Spleen (tissue), 11 donors: ENCODE results near the gene DCLK2. TPM values are rescaled to one million over a fixed set of nuclear protein-coding genes. Genes with fewer than 3 reads are reported as not detected.
"Not testable (repeated sequence)": the region's sequence is repeated elsewhere in the genome, so short reads cannot be mapped to it uniquely, and the experiment has no call there.

Source experiments
- DNase-seq: peaks from one replicate; pipeline ENCODE4 v3.0.0-alpha.2; 2020
- H3K27ac ChIP-seq, 8 donors: fragments of 200-600 bp; sonication (generic) in 7 of 8; 1 replicate in 4 of 8; 2 replicates in 4 of 8; pipeline versions ENCODE4 v1.5.0 to v1.8.0; 2016 to 2021; ENCODE audit warnings: inconsistent platforms in 4 of 8, mild to moderate bottlenecking in 4 of 8, moderate library complexity in 1 of 8
- H3K27me3 ChIP-seq, 7 donors: fragments of 200-600 bp; sonication (generic) in 6 of 7; replicated peaks in 1 of 7; 1 replicate in 4 of 7; 2 replicates in 3 of 7; pipeline versions ENCODE4 v1.5.0 to v1.8.0; 2016 to 2021; ENCODE audit warnings: inconsistent platforms in 3 of 7, mild to moderate bottlenecking in 1 of 7
- H3K36me3 ChIP-seq, 6 donors: fragments of 200-600 bp; sonication (generic) in 5 of 6; 1 replicate in 4 of 6; 2 replicates in 2 of 6; pipeline versions ENCODE4 v1.5.0 to v1.8.0; 2016 to 2021; ENCODE audit warnings: inconsistent platforms in 2 of 6
- H3K4me1 ChIP-seq, 6 donors: fragments of 200-600 bp; sonication (generic) in 5 of 6; 1 replicate in 3 of 6; 2 replicates in 3 of 6; pipeline versions ENCODE4 v1.5.0 to v1.8.0; 2016 to 2021; ENCODE audit warnings: inconsistent platforms in 3 of 6
- H3K4me3 ChIP-seq, 8 donors: fragments of 200-600 bp; sonication (generic) in 7 of 8; 1 replicate in 4 of 8; 2 replicates in 4 of 8; pipeline versions ENCODE4 v1.5.0 to v1.8.0; 2016 to 2021; ENCODE audit warnings: inconsistent platforms in 4 of 8, mild to moderate bottlenecking in 4 of 8, moderate library complexity in 2 of 8
- H3K9me3 ChIP-seq, 8 donors: fragments of 200-600 bp; sonication (generic) in 7 of 8; 1 replicate in 4 of 8; 2 replicates in 4 of 8; pipeline versions ENCODE4 v1.5.0 to v1.8.0; 2016 to 2021; ENCODE audit warnings: inconsistent platforms in 4 of 8
- POLR2A ChIP-seq, 3 donors: fragments of 450-650 bp; IDR thresholded peaks; one replicate each; pipeline ENCODE4 v1.5.1; 2017; ENCODE audit warnings: antibody characterized with exemption in 3 of 3, mild to moderate bottlenecking in 1 of 3
- POLR2AphosphoS5 ChIP-seq, 3 donors: sonication (generic); formaldehyde crosslinking; IDR thresholded peaks; one replicate each; pipeline ENCODE4 v1.5.1; 2017; ENCODE audit warnings: antibody characterized with exemption in 3 of 3
- whole genome bisulfite sequencing, 5 donors: extraction: QIAGEN DNeasy Blood & Tissue Kit in 3 of 5; methylation state at CpG; one replicate each; pipeline versions ENCODE4 v1.1.5 to v1.1.7; 2013 to 2018; 5-methylcytosine and 5-hydroxymethylcytosine counted together
- intact Hi-C: fragments of 100-400 bp; cut with DNase I; formaldehyde crosslinking; loops from one replicate; pipeline ENCODE4 v1.15.0; 2023; ENCODE audit warnings: low total_unique reads
- polyA plus RNA-seq, 3 donors: library from polyadenylated mRNA; stranded (reverse); fragments of 200-250 nt; gene quantifications; one replicate each; pipeline ENCODE4 v1.2.1, GENCODE V29; 2013
- total RNA-seq, 7 donors: library from RNA; depleted of rRNA in 3 of 7; stranded (reverse); fragments of >200 nt in 3 of 7; fragmentation: NEBNext Ultra II Directional in 4 of 7; extraction: Animal tissue kit (Norgen Biotek cat#: 25700) in 4 of 7; gene quantifications; one replicate each; pipeline versions ENCODE4 v1.1.0 to v1.2.1, GENCODE V29; 2016 to 2021
- TF ChIP-seq, protein P1 (sequence below), 11 experiments: fragments of 200-600 bp in 7 of 11; fragments of 450-650 bp in 4 of 11; sonication (generic) in 4 of 11; IDR thresholded peaks in 8 of 11; conservative IDR thresholded peaks in 3 of 11; 1 replicate in 7 of 11; 2 replicates in 4 of 11; pipeline versions ENCODE4 v1.4.0 to v1.8.0; 2016 to 2021; ENCODE audit warnings: antibody characterized with exemption in 11 of 11, inconsistent platforms in 4 of 11, mild to moderate bottlenecking in 1 of 11
- donor health status: healthy with polysubstance abuse.
- donor health status: DM: no; HTN: no; CAD: no; lungs with moderate emphysema.
- donor health status: DM: no; HTN: no; CAD: no.
- donor health status: Bipolar disorder and iron deficiency.
- donor health status: healthy.
- donor health status: DM: no; HTN: no; CAD: no.
- donor health status: DM: yes; HTN: yes; CAD: no.

DCLK2 gene
- total and polyA plus RNA-seq, 10 donors, result 0.53 to 6.1 (median 3.9) TPM

DNA sequence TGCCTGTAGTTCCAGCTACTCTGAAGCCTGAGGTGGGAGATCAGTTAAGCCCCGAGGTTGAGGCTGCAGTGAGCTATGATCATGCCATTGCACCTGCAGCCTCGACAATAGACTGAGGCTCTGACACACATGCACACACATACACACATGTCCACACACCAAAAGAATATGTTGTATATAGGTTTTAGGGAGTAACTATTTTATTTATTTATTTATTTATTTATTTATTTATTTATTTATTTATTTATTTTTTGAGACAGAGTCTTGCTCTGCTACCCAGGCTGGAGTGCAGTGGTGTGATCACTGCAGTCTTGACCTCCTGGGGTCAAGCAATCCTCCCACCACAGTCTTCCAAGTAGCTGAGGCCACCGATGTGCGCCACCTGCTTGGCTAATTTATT, 78.3 kb downstream of the DCLK2 start:
- Histone ChIP-seq H3K4me3 (no peak overlapping the region), H3K4me1 (no peaks in the 10 kb centered on the region), H3K36me3 (no peaks in the 10 kb centered on the region), H3K27me3 (no peaks in the 10 kb centered on the region), H3K27ac (no peak overlapping the region), H3K9me3 (no peaks in the 10 kb centered on the region)
- WGBS, 5 donors, result 89 to 95% (median 92%) methylated on average over 4 of the region's 4 CpGs
- TF ChIP-seq POLR2AphosphoS5 (IDR thresholded peaks at IDR 0.05) (no peak), POLR2A (IDR thresholded peaks at IDR 0.05) (no peak)
- TF ChIP-seq, protein P1, sequence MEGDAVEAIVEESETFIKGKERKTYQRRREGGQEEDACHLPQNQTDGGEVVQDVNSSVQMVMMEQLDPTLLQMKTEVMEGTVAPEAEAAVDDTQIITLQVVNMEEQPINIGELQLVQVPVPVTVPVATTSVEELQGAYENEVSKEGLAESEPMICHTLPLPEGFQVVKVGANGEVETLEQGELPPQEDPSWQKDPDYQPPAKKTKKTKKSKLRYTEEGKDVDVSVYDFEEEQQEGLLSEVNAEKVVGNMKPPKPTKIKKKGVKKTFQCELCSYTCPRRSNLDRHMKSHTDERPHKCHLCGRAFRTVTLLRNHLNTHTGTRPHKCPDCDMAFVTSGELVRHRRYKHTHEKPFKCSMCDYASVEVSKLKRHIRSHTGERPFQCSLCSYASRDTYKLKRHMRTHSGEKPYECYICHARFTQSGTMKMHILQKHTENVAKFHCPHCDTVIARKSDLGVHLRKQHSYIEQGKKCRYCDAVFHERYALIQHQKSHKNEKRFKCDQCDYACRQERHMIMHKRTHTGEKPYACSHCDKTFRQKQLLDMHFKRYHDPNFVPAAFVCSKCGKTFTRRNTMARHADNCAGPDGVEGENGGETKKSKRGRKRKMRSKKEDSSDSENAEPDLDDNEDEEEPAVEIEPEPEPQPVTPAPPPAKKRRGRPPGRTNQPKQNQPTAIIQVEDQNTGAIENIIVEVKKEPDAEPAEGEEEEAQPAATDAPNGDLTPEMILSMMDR (IDR thresholded peaks at IDR 0.05 in 8 of 11, conservative IDR thresholded peaks at IDR 0.05 in 3 of 11), result no peak
- intact Hi-C loops, result no loop called here
- no peak for DNase-seq

DNA sequence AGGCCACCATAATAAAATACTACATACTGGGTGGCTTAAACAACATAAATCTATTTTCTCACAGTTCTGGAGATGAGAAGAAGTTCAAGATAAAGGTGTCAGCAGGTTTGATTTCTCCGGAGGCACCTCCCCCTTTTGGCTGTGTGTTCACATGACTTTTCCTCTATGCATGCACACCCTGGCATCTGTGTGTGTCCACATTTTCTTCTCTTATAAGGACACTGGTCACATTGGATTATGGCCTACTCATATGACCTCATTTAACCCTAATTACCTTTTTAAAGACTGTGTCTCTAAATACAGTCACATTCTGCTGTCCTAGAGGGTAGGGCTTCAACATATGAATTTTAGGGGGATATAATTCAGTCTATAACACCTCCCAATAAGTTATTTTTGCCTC, 79.8 kb downstream of the DCLK2 start:
- TF ChIP-seq POLR2A (IDR thresholded peaks at IDR 0.05) (no peak), POLR2AphosphoS5 (IDR thresholded peaks at IDR 0.05) (no peak)
- TF ChIP-seq, protein P1 (IDR thresholded peaks at IDR 0.05 in 8 of 11, conservative IDR thresholded peaks at IDR 0.05 in 3 of 11), result no peak

DNA sequence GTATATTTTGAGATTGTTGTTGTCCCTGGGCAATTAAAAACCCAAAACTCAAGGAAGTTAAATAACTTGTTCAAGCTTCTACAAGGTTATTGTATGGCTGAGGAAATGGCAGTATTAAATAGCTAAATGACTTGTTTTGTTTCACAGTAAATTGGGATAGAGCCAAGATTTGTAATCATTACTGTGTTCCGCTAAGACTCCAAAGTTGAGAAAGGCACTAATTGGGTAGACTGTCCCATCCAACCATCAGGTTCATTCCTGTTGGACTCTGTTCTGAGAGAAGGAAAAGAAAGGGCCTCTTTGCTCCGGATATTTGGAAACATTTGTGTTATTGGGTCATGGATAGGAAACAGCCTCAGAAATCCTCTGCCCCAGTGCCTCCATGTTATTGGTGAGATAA, 82.2 kb downstream of the DCLK2 start:
- no peak overlapping the region for H3K27ac ChIP-seq
- TF ChIP-seq POLR2A (IDR thresholded peaks at IDR 0.05) (no peak), POLR2AphosphoS5 (IDR thresholded peaks at IDR 0.05) (no peak)
- TF ChIP-seq, protein P1 (IDR thresholded peaks at IDR 0.05 in 8 of 11, conservative IDR thresholded peaks at IDR 0.05 in 3 of 11), result no peak
- intact Hi-C loops, result no loop called here
- no peaks in the 10 kb centered on the region for H3K27me3 ChIP-seq
- DNase-seq, result no peak
- H3K36me3 ChIP-seq, result no peaks in the 10 kb centered on the region
- 71 to 87% (median 80%) methylated on average over 2 of the region's 2 CpGs for WGBS, 5 donors
- no peak overlapping the region for H3K4me3 ChIP-seq
- no peaks in the 10 kb centered on the region for H3K4me1 ChIP-seq
- H3K9me3 ChIP-seq, result no peaks in the 10 kb centered on the region

More for the DNA sequence above, 79.8 kb downstream of the DCLK2 start:
- intact Hi-C loops, result no loop called here
- Histone ChIP-seq H3K4me1 (no peaks in the 10 kb centered on the region), H3K27me3 (no peaks in the 10 kb centered on the region), H3K4me3 (no peak overlapping the region), H3K36me3 (no peaks in the 10 kb centered on the region), H3K27ac (no peak overlapping the region), H3K9me3 (no peaks in the 10 kb centered on the region)
- WGBS, 5 donors, result 90 to 100% (median 94%) methylated on average over 1 of the region's 1 CpG
- no peak for DNase-seq

DNA sequence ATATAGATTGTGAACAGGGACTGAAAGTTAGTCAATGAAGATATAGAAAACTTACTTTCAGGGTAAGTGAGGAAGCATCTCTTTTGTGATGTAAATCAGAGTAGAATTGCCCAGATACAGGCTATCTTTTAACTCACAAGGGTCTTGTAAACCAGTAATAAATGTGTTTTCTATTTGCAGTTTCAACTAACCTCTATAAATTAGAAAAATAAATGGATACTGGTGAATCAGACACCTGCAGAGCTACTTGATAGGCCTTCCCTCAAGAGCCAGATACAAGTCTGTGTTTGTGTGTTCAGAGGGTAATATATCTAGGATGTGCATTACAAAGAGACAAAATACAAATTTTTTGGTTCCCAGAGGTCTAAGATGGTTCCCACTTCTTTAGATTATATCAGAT, 82.9 kb downstream of the DCLK2 start:
- no peak for DNase-seq
- TF ChIP-seq, protein P1 (IDR thresholded peaks at IDR 0.05 in 8 of 11, conservative IDR thresholded peaks at IDR 0.05 in 3 of 11), result no peak
- TF ChIP-seq POLR2A (IDR thresholded peaks at IDR 0.05), result no peak
- no peak for TF ChIP-seq POLR2AphosphoS5 (IDR thresholded peaks at IDR 0.05)
- H3K4me3 ChIP-seq, result no peak overlapping the region
- intact Hi-C loops, result no loop called here
- no peaks in the 10 kb centered on the region for H3K9me3 ChIP-seq
- H3K4me1 ChIP-seq, result no peaks in the 10 kb centered on the region
- no peak overlapping the region for H3K27ac ChIP-seq
- no peaks in the 10 kb centered on the region for H3K27me3 ChIP-seq
- H3K36me3 ChIP-seq, result no peaks in the 10 kb centered on the region

DNA sequence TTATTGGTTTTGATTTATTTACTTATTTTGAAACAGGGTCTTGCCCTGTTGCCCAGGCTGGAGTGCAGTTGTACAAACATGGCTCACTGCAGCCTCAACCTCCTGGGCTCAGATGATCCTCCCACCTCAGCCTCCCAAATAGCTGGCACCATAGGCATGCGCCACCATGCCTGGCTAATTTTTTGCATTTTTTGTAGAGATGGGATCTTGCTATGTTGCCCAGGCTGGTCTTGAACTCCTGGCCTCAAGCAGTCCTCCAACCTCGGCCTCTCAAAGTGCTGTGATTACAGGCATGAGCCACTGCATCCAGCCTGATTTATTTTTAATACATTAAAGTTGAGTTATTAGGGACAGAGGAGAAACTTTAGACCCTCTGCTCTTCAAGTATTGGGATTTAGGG, 83.8 kb downstream of the DCLK2 start:
- H3K27me3 ChIP-seq, H3K4me1 ChIP-seq, H3K27ac ChIP-seq, H3K4me3 ChIP-seq, DNase-seq, intact Hi-C loops, H3K36me3 ChIP-seq, H3K9me3 ChIP-seq: not testable (repeated sequence)
- WGBS, 5 donors, result 67 to 100% (median 95%) methylated on average over 2 of the region's 2 CpGs
